UCSD-AML1 (cell line): Measurements from ENCODE around the gene MS4A12.
"Not testable (repeated sequence)": the region's sequence is repeated elsewhere in the genome, so short reads cannot be mapped to it uniquely, and the experiment has no call there.

ENCODE experiments used
- DNase-seq: peaks from one replicate; lab custom pipeline; 2025; ENCODE audit not compliant: unreplicated experiment; lab: John Stamatoyannopoulos, UW

MS4A12 gene

GRCh38 chr11:60492488-60493009 is at the start of gene MS4A12:
Gene MS4A12, plus strand, starts transcription at chr11:60492778. Its CDS starts 4,541 bp downstream, at chr11:60497319.
- no peak for DNase-seq

- no peak for DNase-seq
These were observed 45.5 kb upstream of the MS4A12 start for GRCh38 chr11:60447070-60447469.

GRCh38 chr11:60447846-60448245 is 44.7 kb upstream of the MS4A12 start:
- DNase-seq = no peak

- DNase-seq = not testable (repeated sequence)
These were observed 41.4 kb upstream of the MS4A12 start for GRCh38 chr11:60451185-60451584.

- no peak for DNase-seq
These were observed 38.4 kb upstream of the MS4A12 start for GRCh38 chr11:60454212-60454611.

- no peak for DNase-seq
These were observed 37.0 kb upstream of the MS4A12 start, which contains the start of gene MS4A1 for GRCh38 chr11:60455531-60456042. Gene MS4A1, plus strand, starts transcription at chr11:60455847. Its CDS starts 6,528 bp downstream, at chr11:60462375.

GRCh38 chr11:60457576-60457975 is 35.0 kb upstream of the MS4A12 start:
- no peak for DNase-seq

GRCh38 chr11:60459345-60459744 is 33.2 kb upstream of the MS4A12 start:
- no peak for DNase-seq

- DNase-seq = no peak
These were observed 23.7 kb upstream of the MS4A12 start for GRCh38 chr11:60468829-60469228.

GRCh38 chr11:60469723-60470122 is 22.9 kb upstream of the MS4A12 start:
- no peak for DNase-seq

GRCh38 chr11:60477035-60477445 is 15.5 kb upstream of the MS4A12 start:
- DNase-seq = no peak

GRCh38 chr11:60482361-60482760 is 10.2 kb upstream of the MS4A12 start:
- peak; percentile 18 for DNase-seq

- peak; percentile 30 for DNase-seq
These were observed 6.6 kb upstream of the MS4A12 start for GRCh38 chr11:60485987-60486386.

- DNase-seq = no peak
These were observed 876 bp downstream of the MS4A12 start for GRCh38 chr11:60493454-60493853.

GRCh38 chr11:60498399-60498798 is 5.8 kb downstream of the MS4A12 start:
- no peak for DNase-seq

GRCh38 chr11:60498853-60499252 is 6.3 kb downstream of the MS4A12 start:
- no peak for DNase-seq

- DNase-seq = no peak
These were observed 7.8 kb downstream of the MS4A12 start for GRCh38 chr11:60500276-60500910.

GRCh38 chr11:60502221-60502775 is 9.7 kb downstream of the MS4A12 start:
- DNase-seq = no peak

GRCh38 chr11:60504219-60504905 is 11.8 kb downstream of the MS4A12 start:
- DNase-seq = no peak

- not testable (repeated sequence) for DNase-seq
These were observed 17.0 kb downstream of the MS4A12 start for GRCh38 chr11:60509609-60510008.

GRCh38 chr11:60510209-60510608 is 17.6 kb downstream of the MS4A12 start:
- not testable (repeated sequence) for DNase-seq

- no peak for DNase-seq
These were observed 18.8 kb downstream of the MS4A12 start for GRCh38 chr11:60511393-60511792.
